B cell (primary cell): ENCODE measurements around the gene NEMP2. TPM values are rescaled to one million over a fixed set of nuclear protein-coding genes. Genes with fewer than 3 reads are reported as not detected.
A peak's percentile ranks its signal among the peaks of the same experiment; 100 is the strongest.

Experiments
- ATAC-seq: fragments of 200-7000 bp; cut with Tn5 transposase; one replicate; pipeline ENCODE4 v1.10.0; 2021; ENCODE audit warnings: low read depth, mild to moderate bottlenecking, moderate number of reproducible peaks, moderate library complexity
- CTCF ChIA-PET: fragments of 350-600 bp; sonication (Branson Sonifier 250); formaldehyde crosslinking; loops from one replicate; lab custom pipeline; 2021; ENCODE audit warnings: antibody characterized with exemption, inconsistent platforms; lab: Charles Lee
- POLR2A ChIA-PET: fragments of 350-600 bp; sonication (Branson Sonifier 250); formaldehyde crosslinking; loops from one replicate; lab custom pipeline; 2021; ENCODE audit warnings: antibody characterized with exemption; lab: Charles Lee
- DNase-seq: peaks from one replicate; pipeline ENCODE4 v3.0.0; 2013
- H2AFZ ChIP-seq: 2 replicates; pipeline ENCODE4 v1.6.1; 2012; ENCODE audit warnings: mild to moderate bottlenecking, low read depth, low read length; ENCODE audit not compliant: insufficient read depth, poor library complexity, severe bottlenecking
- H3K27ac ChIP-seq, 2 donors: 1 replicate in 1 of 2; 2 replicates in 1 of 2; pipeline ENCODE4 v1.5.1; 2012 to 2013; ENCODE audit warnings: low read length in 2 of 2, mild to moderate bottlenecking in 2 of 2, moderate library complexity in 1 of 2
- H3K27me3 ChIP-seq, 4 experiments: fragments of 200-600 bp in 1 of 4; sonication (generic) in 1 of 4; replicated peaks in 1 of 4; 1 replicate in 2 of 4; 2 replicates in 2 of 4; pipeline versions ENCODE4 v1.6.1 to v1.7.0; 2013 to 2016; ENCODE audit warnings: low read length in 3 of 4, mild to moderate bottlenecking in 2 of 4, mixed read lengths in 1 of 4, moderate library complexity in 1 of 4; ENCODE audit not compliant: insufficient read depth in 4 of 4, control insufficient read depth in 3 of 4; ENCODE audit errors: control extremely low read depth in 1 of 4
- H3K36me3 ChIP-seq, 2 experiments: replicated peaks in 1 of 2; 1 replicate in 1 of 2; 2 replicates in 1 of 2; pipeline versions ENCODE4 v1.6.1 to v1.7.1; 2013; ENCODE audit warnings: low read length in 1 of 2; ENCODE audit not compliant: insufficient read depth in 2 of 2, control insufficient read depth in 1 of 2; ENCODE audit errors: control extremely low read depth in 1 of 2, extremely low read depth in 1 of 2
- H3K4me1 ChIP-seq, 2 donors: fragments of 200-600 bp in 1 of 2; sonication (generic) in 1 of 2; 1 replicate in 1 of 2; 2 replicates in 1 of 2; pipeline versions ENCODE4 v1.5.1 to v1.6.1; 2013 to 2017; ENCODE audit warnings: low read length in 2 of 2; ENCODE audit not compliant: control insufficient read depth in 2 of 2, insufficient read depth in 2 of 2
- H3K4me2 ChIP-seq: replicated peaks from 2 replicates; pipeline ENCODE3; 2012; ENCODE audit warnings: mild to moderate bottlenecking, low read depth, low read length; ENCODE audit not compliant: poor library complexity, severe bottlenecking
- H3K4me3 ChIP-seq, 5 experiments: fragments of 200-600 bp in 1 of 5; sonication (generic) in 1 of 5; 1 replicate in 3 of 5; 2 replicates in 2 of 5; pipeline versions ENCODE4 v1.5.1 to v1.7.0; 2011 to 2016; ENCODE audit warnings: low read length in 4 of 5, mild to moderate bottlenecking in 4 of 5, low read depth in 2 of 5, control low read depth in 1 of 5, moderate library complexity in 1 of 5; ENCODE audit not compliant: insufficient read depth in 1 of 5; ENCODE audit errors: control extremely low read depth in 1 of 5, extremely low read depth in 1 of 5
- H3K79me2 ChIP-seq: fragments of 200-600 bp; sonication (generic); one replicate; pipeline ENCODE4 v1.6.0; 2016; ENCODE audit warnings: low read length; ENCODE audit not compliant: control insufficient read depth, insufficient read depth
- H3K9ac ChIP-seq: fragments of 200-600 bp; sonication (generic); 2 replicates; pipeline ENCODE4 v1.6.1; 2017; ENCODE audit warnings: mild to moderate bottlenecking, low read length, moderate library complexity
- H3K9me3 ChIP-seq, 3 donors: one replicate each; pipeline versions ENCODE4 v1.6.1 to v1.7.1; 2013; ENCODE audit warnings: low read length in 2 of 3; ENCODE audit not compliant: control insufficient read depth in 2 of 3, insufficient read depth in 1 of 3; ENCODE audit errors: control extremely low read depth in 1 of 3
- H4K20me1 ChIP-seq: 2 replicates; pipeline ENCODE4 v1.6.0; 2012; ENCODE audit warnings: mild to moderate bottlenecking, low read length; ENCODE audit not compliant: insufficient read depth, control insufficient read depth, poor library complexity, severe bottlenecking
- H3K27ac Mint-ChIP-seq: one replicate; pipeline ENCODE4 v1.8.0; 2021; ENCODE audit warnings: mixed read lengths
- H3K27me3 Mint-ChIP-seq: one replicate; pipeline ENCODE4 v1.8.0; 2021; ENCODE audit warnings: mixed read lengths
- H3K4me1 Mint-ChIP-seq: one replicate; pipeline ENCODE4 v1.8.0; 2021; ENCODE audit warnings: mixed read lengths
- H3K4me3 Mint-ChIP-seq: one replicate; pipeline ENCODE4 v1.8.0; 2021; ENCODE audit warnings: mixed read lengths
- H3K9me3 Mint-ChIP-seq: one replicate; pipeline ENCODE4 v1.8.0; 2022; ENCODE audit warnings: mixed read lengths; ENCODE audit not compliant: insufficient read depth
- CTCF ChIP-seq: fragments of 200-600 bp; IDR thresholded peaks from one replicate; pipeline ENCODE4 v1.8.0; 2022; ENCODE audit warnings: antibody characterized with exemption, mild to moderate bottlenecking
- EZH2 ChIP-seq: IDR thresholded peaks from 2 replicates; pipeline ENCODE4 v1.6.1; 2012; ENCODE audit warnings: borderline replicate concordance, low read depth, mild to moderate bottlenecking, moderate library complexity, low read length; ENCODE audit not compliant: insufficient read depth, poor library complexity, severe bottlenecking
- WGBS: methylation state at CpG from one replicate; pipeline ENCODE4 v1.1.5; 2013; ENCODE audit warnings: missing lambda C conversion rate; ENCODE audit not compliant: insufficient coverage; 5-methylcytosine and 5-hydroxymethylcytosine counted together
- intact Hi-C: fragments of 100-400 bp; cut with micrococcal nuclease; formaldehyde crosslinking; loops from one replicate; pipeline ENCODE4 v1.10.0; 2022
- polyA plus RNA-seq: library from polyadenylated mRNA; depleted of rRNA; stranded (reverse); fragments of >200 nt; gene quantifications from 2 replicates; pipeline ENCODE4 v1.2.3, GENCODE V29; 2012
- total RNA-seq, 2 donors: library from RNA; stranded (reverse); fragments of 120-200 nt in 1 of 2; gene quantifications; 1 replicate in 1 of 2; 2 replicates in 1 of 2; pipeline versions ENCODE4 v1.2.3 to v1.2.4, GENCODE V29; 2013 to 2022

The NEMP2 gene
- total and polyA plus RNA-seq, 2 donors (not counting 1 experiment from before 2014, with no cell fraction given) = 1.3 to 17.3 TPM

GRCh38 chr2:190529486-190530247 is 4.9 kb downstream of the NEMP2 start:
- H3K9ac ChIP-seq = no peak overlapping the region
- peak; percentile 21 for DNase-seq
- peaks cover 68% of the 10 kb centered on the region for H3K79me2 ChIP-seq
- H3K4me1 ChIP-seq = peaks cover 49% of the 10 kb centered on the region in 2 donors
- H3K27ac ChIP-seq = peak overlapping the region in 1 of 2 donors; percentile 40
- ATAC-seq = no peak
- WGBS = 34% methylated on average over 3 of the region's 3 CpGs
- H3K4me3 Mint-ChIP-seq = peak overlapping the region; percentile 0
- TF ChIP-seq EZH2 (no peak), CTCF (no peak)
- H3K27ac Mint-ChIP-seq = peak overlapping the region; percentile 77
- intact Hi-C loops = loop anchor here (5.0 to 10.0 kb wide), 6 partner anchors 53 to 1085 kb away; partner anchors contain the start of genes ORMDL1, PMS1 and WDR75
- H3K27me3 ChIP-seq = no peaks in the 10 kb centered on the region
- no peaks in the 10 kb centered on the region for H3K27me3 Mint-ChIP-seq
- no peaks in the 10 kb centered on the region for H3K9me3 Mint-ChIP-seq
- ChIA-PET CTCF (no interaction called here), POLR2A (no interaction called here)
- H3K36me3 ChIP-seq = peaks cover 0 to 6% of the 10 kb centered on the region in 2 experiments
- no peak overlapping the region for H3K4me3 ChIP-seq
- H2AFZ ChIP-seq = peak overlapping the region; percentile 39
- peaks cover 77% of the 10 kb centered on the region for H3K4me1 Mint-ChIP-seq
- H3K9me3 ChIP-seq = no peaks in the 10 kb centered on the region
- H3K4me2 ChIP-seq = peak overlapping the region; percentile 38
- H4K20me1 ChIP-seq = no peaks in the 10 kb centered on the region

GRCh38 chr2:190528521-190529001 is 6.0 kb downstream of the NEMP2 start:
- Histone ChIP-seq H2AFZ (no peak overlapping the region), H3K27ac (no peak overlapping the region), H3K36me3 (peaks cover 0 to 8% of the 10 kb centered on the region in 2 experiments), H4K20me1 (no peaks in the 10 kb centered on the region), H3K4me1 (peaks cover 44 to 48% of the 10 kb centered on the region in 2 donors), H3K9me3 (no peaks in the 10 kb centered on the region), H3K9ac (no peak overlapping the region), H3K4me2 (no peak overlapping the region), H3K4me3 (no peak overlapping the region), H3K27me3 (no peaks in the 10 kb centered on the region), H3K79me2 (peaks cover 76% of the 10 kb centered on the region)
- ChIA-PET POLR2A (no interaction called here), CTCF (no interaction called here)
- no peak for ATAC-seq
- TF ChIP-seq EZH2 (no peak), CTCF (no peak)
- H3K27me3 Mint-ChIP-seq = no peaks in the 10 kb centered on the region
- H3K4me1 Mint-ChIP-seq = peaks cover 70% of the 10 kb centered on the region
- intact Hi-C loops = no loop called here
- H3K4me3 Mint-ChIP-seq = no peak overlapping the region
- H3K9me3 Mint-ChIP-seq = no peaks in the 10 kb centered on the region
- WGBS = no CpG with 5 or more reads among the region's 1 CpG
- DNase-seq = no peak
- peak overlapping the region; percentile 10 for H3K27ac Mint-ChIP-seq
